GM12801 (cell line): ENCODE data around the gene LIN7B.

ENCODE experiments used
- CTCF ChIP-seq: IDR thresholded peaks from one replicate; pipeline ENCODE4 v1.5.1; 2011; ENCODE audit warnings: control low read depth; ENCODE audit not compliant: insufficient read length; ENCODE audit errors: extremely low read depth

Gene LIN7B

DNA sequence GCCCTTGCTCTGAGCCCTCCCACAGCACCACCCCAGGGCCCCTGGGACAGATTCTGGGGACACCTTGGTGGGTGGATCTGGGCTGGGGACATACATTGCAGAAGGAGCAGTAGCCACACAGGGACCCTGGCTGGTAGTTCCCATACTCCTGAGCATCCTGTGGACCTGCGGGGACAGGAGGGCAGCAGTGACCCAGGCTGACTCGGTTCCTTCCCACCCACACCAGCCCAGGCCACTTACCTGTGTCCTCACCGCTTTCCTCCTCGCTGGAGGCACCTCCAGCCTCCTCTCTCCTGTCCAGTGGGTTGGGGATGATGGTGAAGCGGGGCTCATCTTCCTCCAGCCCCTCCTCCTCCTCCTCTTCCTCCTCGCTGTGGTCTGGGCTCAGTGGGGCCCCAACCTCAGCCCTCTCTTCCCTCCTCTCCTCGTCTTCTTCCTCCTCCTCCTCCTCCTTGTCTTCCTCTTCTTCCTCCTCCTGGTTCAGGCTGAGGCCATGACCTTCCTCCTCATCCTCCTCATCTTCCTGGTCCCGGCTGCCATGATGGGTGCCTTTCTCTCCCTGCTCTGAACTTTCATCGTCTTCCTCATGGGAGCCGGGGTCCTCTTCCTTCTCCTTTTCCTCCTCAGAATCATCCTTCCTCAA is 39.1 kb downstream of the LIN7B start:
- no peak for TF ChIP-seq CTCF

GRCh38 chr19:49154279-49154678 is 40.1 kb downstream of the LIN7B start:
- TF ChIP-seq CTCF = no peak

GRCh38 chr19:49155005-49155819 is 41.0 kb downstream of the LIN7B start, which contains the start of gene HRC:
TSS of gene HRC (minus strand) at chr19:49155396. CDS start at chr19:49155237, 159 bp downstream.
- TF ChIP-seq CTCF = no peak

- TF ChIP-seq CTCF = no peak
Measured at GRCh38 chr19:49155820-49156346, 41.7 kb downstream of the LIN7B start.

GRCh38 chr19:49157445-49158224 is 43.5 kb downstream of the LIN7B start, which contains the start of gene TRPM4:
TSS of gene TRPM4 (plus strand) at chr19:49157792. CDS start at chr19:49157867, 75 bp downstream.
- no peak for TF ChIP-seq CTCF

DNA sequence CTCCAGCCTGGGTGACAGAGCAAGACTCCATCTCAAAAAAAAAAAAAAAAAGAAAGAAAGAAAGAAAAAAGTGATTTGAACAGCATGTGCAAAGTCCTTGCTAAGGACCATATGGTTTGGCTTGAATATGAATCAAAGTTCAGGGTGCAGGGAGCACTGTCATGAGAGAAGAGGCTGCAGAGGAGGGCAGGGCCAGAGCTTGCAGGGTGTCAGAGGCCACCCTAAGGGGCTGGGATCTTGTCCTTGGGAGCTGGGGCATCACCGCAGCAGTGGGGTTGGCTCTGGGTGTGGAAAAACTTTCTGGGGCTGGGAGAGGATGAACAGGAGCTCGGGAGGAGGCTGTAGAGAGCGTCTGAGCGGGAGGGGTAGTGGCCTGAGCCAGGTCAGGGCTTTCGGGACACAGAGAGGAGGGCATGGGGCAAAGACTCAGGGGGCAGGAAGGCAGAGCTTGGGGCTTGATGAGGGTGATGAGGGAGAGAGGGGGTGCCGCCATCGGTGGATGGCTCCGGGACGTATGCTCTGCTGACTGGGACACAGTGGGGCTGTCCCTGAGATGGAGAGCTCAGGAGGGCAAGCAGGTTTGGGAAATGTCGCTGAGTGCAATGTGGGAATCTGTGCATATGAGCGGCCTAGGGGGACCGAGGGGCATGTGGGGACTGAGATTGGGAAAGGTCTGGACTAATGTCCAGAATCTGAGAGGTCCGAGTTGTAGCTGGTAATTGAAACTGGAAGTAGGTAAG is 46.5 kb downstream of the LIN7B start:
- no peak for TF ChIP-seq CTCF
